Pericardium fibroblast (primary cell): Measurements from ENCODE around the gene OR4D10. TPM values are rescaled to one million over a fixed set of nuclear protein-coding genes. Genes with fewer than 3 reads are reported as not detected.

Source experiments
- total RNA-seq: library from RNA; depleted of rRNA; stranded (reverse); fragments of >200 nt; gene quantifications from 2 replicates; pipeline ENCODE4 v1.2.3, GENCODE V29; 2015

OR4D10 gene
- total RNA-seq: not detected in 2 replicates

DNA sequence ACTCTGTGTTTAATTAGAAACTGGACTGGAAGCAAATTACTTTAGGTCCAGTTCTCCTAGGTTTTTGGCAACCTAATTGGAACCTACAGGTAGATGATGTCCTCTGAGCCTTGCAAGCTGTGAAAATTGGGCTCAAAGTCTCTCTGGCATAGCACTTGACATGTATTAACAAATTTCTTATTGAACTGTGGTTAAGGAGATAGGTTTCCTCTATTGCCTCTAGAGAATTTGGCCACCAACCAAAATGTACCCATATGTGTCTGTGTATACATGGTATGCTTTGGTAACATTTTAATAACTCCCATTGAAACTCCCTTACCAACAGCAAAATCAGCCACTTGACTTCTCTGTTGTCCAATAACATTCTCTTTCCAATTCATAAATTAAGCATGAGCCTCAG lies at the start of gene OR4D10:
Gene OR4D10, plus strand, starts transcription at position 301 of the 400 bp plus-strand sequence. CDS start 4,115 bp downstream, outside the sequence.

DNA sequence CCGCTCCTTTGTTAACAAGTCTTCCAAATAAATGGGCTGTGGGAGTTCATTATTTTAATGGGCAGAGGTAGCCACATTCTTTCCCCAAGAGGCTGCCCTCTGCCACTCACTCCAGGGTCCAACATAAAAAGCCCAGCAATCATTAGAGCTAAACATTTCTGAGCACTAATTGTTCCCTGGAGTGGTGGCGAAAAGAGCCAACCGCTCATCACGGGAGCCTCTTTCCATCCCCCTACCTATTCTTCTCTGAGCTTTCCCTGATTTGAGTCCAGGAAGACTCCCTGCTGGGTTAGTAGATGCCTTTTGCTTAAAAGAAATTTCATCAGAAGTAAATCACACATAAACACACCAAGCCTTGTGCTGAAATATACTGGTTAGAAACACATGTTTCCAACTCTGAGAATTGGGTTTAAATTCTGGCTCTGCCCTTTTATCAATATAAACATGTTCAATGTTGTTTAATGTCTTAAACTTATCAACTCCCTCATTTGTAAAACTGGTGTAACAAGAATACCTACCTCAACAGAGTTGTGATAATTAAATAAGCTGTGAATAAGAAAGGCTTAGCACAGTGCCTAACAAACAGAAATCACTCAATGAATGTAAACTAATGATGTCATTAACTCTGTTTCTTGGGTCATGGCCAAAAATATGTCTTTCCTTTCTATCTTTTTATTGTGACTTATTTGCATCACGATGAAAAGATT lies 46.6 kb upstream of the OR4D10 start, which contains the start of gene OR5A2:
Gene OR5A2, minus strand, starts transcription at position 53 of the 707 bp plus-strand sequence. CDS start 3,460 bp downstream, outside the sequence.

DNA sequence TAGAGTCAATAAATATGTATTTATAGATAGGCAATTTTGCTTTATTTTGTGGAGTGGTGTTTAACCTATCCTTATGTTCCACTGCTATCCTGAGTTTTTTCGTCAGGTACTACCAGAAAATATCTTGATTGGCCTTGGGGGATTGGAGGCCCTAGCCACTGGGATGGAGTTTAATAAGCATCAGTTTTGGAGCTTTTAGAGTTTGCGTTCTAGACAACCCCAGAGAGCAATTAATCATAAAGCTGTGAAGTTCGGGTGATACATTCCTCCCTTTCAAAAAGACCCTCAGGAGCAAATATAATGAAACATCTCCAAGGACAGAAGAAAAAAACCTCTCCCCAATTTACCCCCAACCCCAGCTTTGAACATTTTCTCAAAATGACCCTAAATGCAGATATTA lies 36.9 kb upstream of the OR4D10 start, which contains the start of gene OR5A1:
Gene OR5A1, plus strand, starts transcription at position 301 of the 400 bp plus-strand sequence. CDS start 6,700 bp downstream, outside the sequence.

DNA sequence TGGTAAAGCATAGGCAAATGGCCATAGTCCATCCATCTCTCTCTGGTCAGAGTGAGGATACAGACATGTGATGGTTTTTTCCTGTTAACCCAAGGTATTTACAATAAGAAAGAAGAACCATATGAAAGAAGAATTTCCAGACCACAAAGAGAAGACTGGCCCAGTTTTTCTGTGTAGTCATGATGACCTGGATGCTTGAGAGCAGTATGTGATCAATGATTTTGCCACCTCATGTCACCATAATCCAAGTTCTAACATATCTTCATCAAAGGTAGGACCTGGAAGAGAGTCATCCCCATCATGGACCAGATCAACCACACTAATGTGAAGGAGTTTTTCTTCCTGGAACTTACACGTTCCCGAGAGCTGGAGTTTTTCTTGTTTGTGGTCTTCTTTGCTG lies 16.5 kb upstream of the OR4D10 start, which contains the start of gene OR4D6:
Gene OR4D6, plus strand, starts transcription at position 301 of the 400 bp plus-strand sequence. Its CDS starts 0 bp downstream, at position 301.

DNA sequence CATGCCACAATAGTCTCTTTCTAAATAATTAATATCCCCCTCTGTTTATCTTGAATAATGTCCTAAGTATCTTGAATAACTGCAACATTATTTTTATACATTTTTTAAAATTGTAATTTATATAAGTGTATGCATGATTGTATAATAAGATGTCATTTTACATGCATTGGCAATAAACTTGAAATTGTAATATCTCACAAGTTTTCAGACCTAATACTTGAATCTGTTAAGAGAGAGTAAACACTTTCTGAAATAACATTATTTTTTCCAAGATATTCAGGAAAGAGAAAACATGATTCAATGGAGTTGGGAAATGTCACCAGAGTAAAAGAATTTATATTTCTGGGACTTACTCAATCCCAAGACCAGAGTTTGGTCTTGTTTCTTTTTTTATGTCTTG lies 30.2 kb downstream of the OR4D10 start, which contains the start of gene OR4D11:
Gene OR4D11, plus strand, starts transcription at position 301 of the 400 bp plus-strand sequence. Its CDS starts 0 bp downstream, at position 301.

DNA sequence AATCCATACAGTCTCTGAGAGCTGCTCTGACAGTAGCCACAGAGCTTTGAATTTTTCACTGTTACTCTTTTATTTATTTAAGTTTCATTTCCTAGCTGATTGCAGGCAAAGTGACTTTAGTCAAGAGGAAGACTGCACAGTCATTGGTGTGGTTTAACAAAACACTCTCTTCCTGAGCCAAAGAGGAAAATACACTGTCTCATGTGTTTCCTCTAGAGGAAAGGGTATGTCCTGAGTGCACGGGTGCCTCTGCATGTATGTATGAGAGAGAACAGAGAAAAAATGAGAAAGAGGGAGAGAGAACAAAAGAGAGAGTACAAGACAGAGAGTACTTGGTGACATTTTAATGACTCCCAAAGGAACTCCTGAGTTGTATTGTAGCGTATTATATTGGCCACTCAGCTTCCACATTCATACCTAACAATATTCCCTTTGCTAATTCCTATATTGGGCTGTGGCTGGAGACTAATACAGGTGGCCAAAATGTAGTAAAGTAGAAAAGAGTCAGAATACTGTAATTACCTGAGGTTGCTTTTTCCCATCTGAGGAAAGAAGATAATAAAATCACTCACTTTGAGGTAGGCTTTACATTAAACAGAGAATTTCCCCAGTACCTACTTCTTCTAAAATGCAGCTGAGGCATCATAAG lies 38.0 kb downstream of the OR4D10 start, which contains the start of gene OR4D9:
Gene OR4D9, plus strand, starts transcription at position 599 of the 649 bp plus-strand sequence. CDS start 3,374 bp downstream, outside the sequence.

Other genes with a start within 250 kb of the OR4D10 start
- not detected in 2 replicates for gene OR5AN1, start 114.4 kb upstream of the OR4D10 start, total RNA-seq
- gene OR5A2, start 46.9 kb upstream of the OR4D10 start, total RNA-seq: not detected in 2 replicates
- not detected in 2 replicates for gene OR5A1, start 36.8 kb upstream of the OR4D10 start, total RNA-seq
- not detected in 2 replicates for gene OR4D6, start 16.4 kb upstream of the OR4D10 start, total RNA-seq
- not detected in 2 replicates for gene OR4D11, start 30.3 kb downstream of the OR4D10 start, total RNA-seq
- gene OR4D9, start 38.2 kb downstream of the OR4D10 start, total RNA-seq: not detected in 2 replicates
- 14.4 and 15.2 TPM in 2 replicates for gene OSBP, start 142.5 kb downstream of the OR4D10 start, total RNA-seq
- 10.5 and 12.3 TPM in 2 replicates for gene PATL1, start 195.7 kb downstream of the OR4D10 start, total RNA-seq
- gene OR10V1, start 240.5 kb downstream of the OR4D10 start, total RNA-seq: not detected in 2 replicates